HFF-Myc (cell line): ENCODE results near the gene TRPM1.
A peak's percentile ranks its signal among the peaks of the same experiment; 100 is the strongest.

Source experiments
- DNase-seq: peaks from one replicate; pipeline ENCODE4 v3.0.0-alpha.2; 2011; ENCODE audit warnings: low read depth; ENCODE audit errors: extremely low read depth
- H3K4me3 ChIP-seq: replicated peaks from 2 replicates; pipeline ENCODE4 v1.5.1; 2011; ENCODE audit warnings: low read depth, mild to moderate bottlenecking, control low read depth, low read length
- CTCF ChIP-seq: IDR thresholded peaks from 2 replicates; pipeline ENCODE4 v1.5.1; 2012; ENCODE audit warnings: mild to moderate bottlenecking, low read depth, low read length, control low read depth; ENCODE audit errors: missing control alignments

TRPM1 gene

GRCh38 chr15:30990446-30991254 lies 110.9 kb downstream of the TRPM1 start:
- no peak for DNase-seq
- H3K4me3 ChIP-seq: peak overlapping the region; percentile 81
- TF ChIP-seq CTCF: no peak

- no peak for DNase-seq
- H3K4me3 ChIP-seq: peak overlapping the region; percentile 81
- no peak for TF ChIP-seq CTCF
These were observed 111.5 kb downstream of the TRPM1 start for GRCh38 chr15:30990036-30990435.

- no peak overlapping the region for H3K4me3 ChIP-seq
- DNase-seq: no peak
- TF ChIP-seq CTCF: no peak
These were observed 116.4 kb downstream of the TRPM1 start for GRCh38 chr15:30985081-30985531.

- TF ChIP-seq CTCF: no peak
- H3K4me3 ChIP-seq: no peak overlapping the region
- no peak for DNase-seq
These were observed 117.0 kb downstream of the TRPM1 start for GRCh38 chr15:30984542-30984941.

- no peak for TF ChIP-seq CTCF
- no peak for DNase-seq
- no peak overlapping the region for H3K4me3 ChIP-seq
These were observed 117.4 kb downstream of the TRPM1 start for GRCh38 chr15:30984118-30984517.

- DNase-seq: no peak
- H3K4me3 ChIP-seq: no peak overlapping the region
- TF ChIP-seq CTCF: no peak
These were observed 122.1 kb downstream of the TRPM1 start for GRCh38 chr15:30979457-30979856.

GRCh38 chr15:30978328-30978727 lies 123.2 kb downstream of the TRPM1 start:
- H3K4me3 ChIP-seq: no peak overlapping the region
- no peak for DNase-seq
- no peak for TF ChIP-seq CTCF
